Gastrocnemius medialis (tissue), 4 donors: ENCODE measurements around the gene TROAP. TPM values are rescaled to one million over a fixed set of nuclear protein-coding genes. Genes with fewer than 3 reads are reported as not detected.

Experiments
- ATAC-seq, 2 donors: fragments of 150-250 bp; one replicate each; pipeline ENCODE4 v1.9.1; 2016
- DNase-seq, 2 donors: peaks; one replicate each; pipeline ENCODE4 v3.0.0-alpha.2; 2019
- H3K27ac ChIP-seq, 4 donors: fragments of 200-600 bp; sonication (generic); 1 replicate in 1 of 4; 2 replicates in 3 of 4; pipeline ENCODE4 v1.5.1; 2016 to 2018; ENCODE audit warnings: mild to moderate bottlenecking in 2 of 4, moderate library complexity in 1 of 4
- H3K27me3 ChIP-seq, 3 donors: fragments of 200-600 bp; sonication (generic) in 2 of 3; 1 replicate in 1 of 3; 2 replicates in 2 of 3; pipeline versions ENCODE4 v1.5.1 to v1.6.0; 2016 to 2019; ENCODE audit warnings: mild to moderate bottlenecking in 1 of 3, moderate library complexity in 1 of 3
- H3K36me3 ChIP-seq, 2 donors: fragments of 200-600 bp; sonication (generic) in 1 of 2; one replicate each; pipeline ENCODE4 v1.5.1; 2017 to 2018
- H3K4me1 ChIP-seq, 2 donors: fragments of 200-600 bp; sonication (generic) in 1 of 2; one replicate each; pipeline ENCODE4 v1.5.1; 2016 to 2017; ENCODE audit warnings: mild to moderate bottlenecking in 2 of 2
- H3K4me3 ChIP-seq, 4 donors: fragments of 200-600 bp; sonication (generic) in 3 of 4; 1 replicate in 1 of 4; 2 replicates in 3 of 4; pipeline ENCODE4 v1.5.1; 2016 to 2019; ENCODE audit warnings: mild to moderate bottlenecking in 2 of 4
- H3K9me3 ChIP-seq, 3 donors: fragments of 200-600 bp; sonication (generic) in 2 of 3; 1 replicate in 1 of 3; 2 replicates in 2 of 3; pipeline ENCODE4 v1.5.1; 2016 to 2019
- POLR2A ChIP-seq, 2 donors: fragments of 450-650 bp; IDR thresholded peaks; one replicate each; pipeline ENCODE4 v1.6.1; 2017; ENCODE audit warnings: antibody characterized with exemption in 2 of 2, mild to moderate bottlenecking in 2 of 2, moderate library complexity in 2 of 2
- in situ Hi-C, 4 donors: fragments of 200-750 bp; cut with MboI; loops; one replicate each; pipeline versions ENCODE4 v1.15.0 to v1.8.0; 2017; ENCODE audit warnings: low sequenced_read_pairs in 4 of 4
- intact Hi-C: fragments of 100-400 bp; cut with DNase I; formaldehyde crosslinking; loops from one replicate; pipeline ENCODE4 v1.15.1; 2023; ENCODE audit warnings: low total_unique reads
- total RNA-seq, 4 donors: library from RNA; depleted of rRNA; stranded (reverse); fragments of >200 nt; gene quantifications; one replicate each; pipeline versions ENCODE4 v1.1.0 to v1.2.3, GENCODE V29; 2016
- TF ChIP-seq, protein P1 (sequence below), 5 experiments: fragments of 450-650 bp in 3 of 5; fragments of 200-600 bp in 2 of 5; sonication (generic) in 2 of 5; IDR thresholded peaks in 4 of 5; conservative IDR thresholded peaks in 1 of 5; 1 replicate in 4 of 5; 2 replicates in 1 of 5; pipeline ENCODE4 v1.5.1; 2016 to 2019; ENCODE audit warnings: antibody characterized with exemption in 5 of 5, mild to moderate bottlenecking in 3 of 5, moderate library complexity in 3 of 5

TROAP gene
- total RNA-seq, 4 donors from 2014 or later: 0.24 TPM; not detected in 3

DNA sequence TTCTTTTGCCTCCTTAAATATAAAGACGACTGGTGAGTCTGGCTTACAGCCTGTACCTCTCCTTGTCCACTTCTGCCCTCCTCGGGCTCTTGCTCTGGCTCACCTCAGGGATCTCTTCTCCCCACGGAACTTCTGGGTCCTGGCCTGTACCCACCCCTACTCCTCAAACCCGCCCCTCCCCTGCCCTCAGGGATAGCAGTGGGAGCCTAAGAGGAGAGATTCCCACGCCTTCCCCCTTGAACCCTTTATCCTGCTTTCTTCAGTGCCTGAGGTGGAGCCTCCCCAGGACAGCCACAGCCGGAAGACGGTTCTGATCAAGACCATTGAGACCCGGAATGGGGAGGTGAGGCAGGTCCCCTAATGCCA is 25.4 kb upstream of the TROAP start:
- peak in 1 of 2 donors; percentile 13 for ATAC-seq
- no peak overlapping the region for H3K27ac ChIP-seq
- peaks cover 0 to 11% of the 10 kb centered on the region in 2 donors for H3K4me1 ChIP-seq
- peak overlapping the region in 3 of 4 donors; percentile 13 to 52 (median 25) for H3K4me3 ChIP-seq
- in situ Hi-C loops (no loop called here), intact Hi-C loops (no loop called here)
- H3K27me3 ChIP-seq: peaks cover 46 to 50% (median 49%) of the 10 kb centered on the region in 3 donors
- no peak for DNase-seq
- no peaks in the 10 kb centered on the region for H3K9me3 ChIP-seq
- TF ChIP-seq, protein P1, sequence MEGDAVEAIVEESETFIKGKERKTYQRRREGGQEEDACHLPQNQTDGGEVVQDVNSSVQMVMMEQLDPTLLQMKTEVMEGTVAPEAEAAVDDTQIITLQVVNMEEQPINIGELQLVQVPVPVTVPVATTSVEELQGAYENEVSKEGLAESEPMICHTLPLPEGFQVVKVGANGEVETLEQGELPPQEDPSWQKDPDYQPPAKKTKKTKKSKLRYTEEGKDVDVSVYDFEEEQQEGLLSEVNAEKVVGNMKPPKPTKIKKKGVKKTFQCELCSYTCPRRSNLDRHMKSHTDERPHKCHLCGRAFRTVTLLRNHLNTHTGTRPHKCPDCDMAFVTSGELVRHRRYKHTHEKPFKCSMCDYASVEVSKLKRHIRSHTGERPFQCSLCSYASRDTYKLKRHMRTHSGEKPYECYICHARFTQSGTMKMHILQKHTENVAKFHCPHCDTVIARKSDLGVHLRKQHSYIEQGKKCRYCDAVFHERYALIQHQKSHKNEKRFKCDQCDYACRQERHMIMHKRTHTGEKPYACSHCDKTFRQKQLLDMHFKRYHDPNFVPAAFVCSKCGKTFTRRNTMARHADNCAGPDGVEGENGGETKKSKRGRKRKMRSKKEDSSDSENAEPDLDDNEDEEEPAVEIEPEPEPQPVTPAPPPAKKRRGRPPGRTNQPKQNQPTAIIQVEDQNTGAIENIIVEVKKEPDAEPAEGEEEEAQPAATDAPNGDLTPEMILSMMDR (IDR thresholded peaks at IDR 0.05 in 4 of 5, conservative IDR thresholded peaks at IDR 0.05 in 1 of 5): no peak
- no peaks in the 10 kb centered on the region for H3K36me3 ChIP-seq

DNA sequence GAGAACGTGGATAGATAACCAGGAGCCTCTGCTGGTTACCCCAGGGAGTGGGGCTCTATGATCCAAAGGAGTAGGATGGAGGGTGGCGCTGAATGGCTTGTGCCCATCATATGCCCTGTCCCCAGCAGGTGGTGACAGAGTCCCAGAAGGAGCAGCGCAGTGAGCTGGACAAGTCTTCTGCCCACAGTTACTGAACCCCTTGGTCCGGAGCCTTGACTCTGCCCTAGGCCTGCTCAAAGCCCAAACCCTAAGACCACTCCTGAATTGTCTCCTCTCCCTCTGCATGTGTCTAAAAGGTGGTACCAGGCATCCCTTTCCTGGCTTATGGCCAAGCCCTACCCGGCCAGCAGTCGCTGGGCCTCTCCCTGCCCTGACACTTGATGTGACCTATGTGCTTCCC is 24.9 kb upstream of the TROAP start:
- DNase-seq (no peak), ATAC-seq (no peak)
- Histone ChIP-seq H3K4me3 (no peak overlapping the region), H3K27me3 (peaks cover 46 to 50% (median 49%) of the 10 kb centered on the region in 3 donors), H3K27ac (no peak overlapping the region), H3K4me1 (peaks cover 0 to 11% of the 10 kb centered on the region in 2 donors), H3K9me3 (no peaks in the 10 kb centered on the region), H3K36me3 (no peaks in the 10 kb centered on the region)
- in situ Hi-C loops: no loop called here
- TF ChIP-seq, protein P1 (IDR thresholded peaks at IDR 0.05 in 4 of 5, conservative IDR thresholded peaks at IDR 0.05 in 1 of 5): no peak
- no peak for TF ChIP-seq POLR2A (IDR thresholded peaks at IDR 0.05)
- intact Hi-C loops: no loop called here

DNA sequence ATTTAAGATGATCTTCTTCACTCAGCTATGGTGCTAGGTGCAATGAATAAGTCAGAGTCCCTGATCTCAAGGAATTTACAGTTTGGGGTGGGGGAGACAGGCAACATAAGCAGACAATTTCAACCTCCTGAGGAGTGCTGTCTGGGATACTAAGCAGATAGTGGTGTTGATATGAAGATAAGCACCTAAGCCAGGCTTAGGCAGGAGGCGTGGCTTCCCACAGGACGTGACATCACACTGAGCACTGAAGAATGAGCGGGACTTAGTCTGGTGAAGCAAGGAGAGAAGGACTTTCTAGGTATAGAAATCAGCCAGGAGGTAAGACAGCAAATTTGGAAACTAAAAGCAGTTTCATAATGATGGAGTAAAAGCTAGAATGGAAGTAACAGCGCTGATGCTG is 21.3 kb upstream of the TROAP start:
- Histone ChIP-seq H3K36me3 (no peaks in the 10 kb centered on the region), H3K4me1 (peaks cover 0 to 9% of the 10 kb centered on the region in 2 donors), H3K27me3 (peaks cover 28 to 35% (median 31%) of the 10 kb centered on the region in 3 donors), H3K9me3 (no peaks in the 10 kb centered on the region), H3K4me3 (no peak overlapping the region), H3K27ac (no peak overlapping the region)
- intact Hi-C loops (no loop called here), in situ Hi-C loops (no loop called here)
- TF ChIP-seq, protein P1 (IDR thresholded peaks at IDR 0.05 in 4 of 5, conservative IDR thresholded peaks at IDR 0.05 in 1 of 5): no peak
- TF ChIP-seq POLR2A (IDR thresholded peaks at IDR 0.05): no peak
- ATAC-seq: no peak
- DNase-seq: no peak

DNA sequence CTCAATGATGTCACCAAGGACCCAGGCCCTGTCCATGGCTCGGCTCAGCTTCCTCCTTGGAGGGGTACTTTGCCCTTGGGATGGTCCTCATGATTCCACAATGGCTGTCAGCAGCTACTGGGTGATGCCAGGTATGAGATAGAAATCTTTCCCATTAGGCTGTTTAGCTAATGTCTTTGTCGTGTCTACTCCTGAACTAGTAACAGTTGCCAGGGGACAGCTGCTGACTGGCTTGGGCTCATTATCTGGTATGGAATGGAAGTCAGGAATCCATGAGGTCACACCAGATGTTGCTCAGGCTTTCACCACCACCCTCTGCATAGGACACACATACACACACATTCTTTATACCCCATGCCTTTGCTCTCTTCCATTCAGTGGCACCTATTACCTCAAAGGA is 18.9 kb upstream of the TROAP start:
- in situ Hi-C loops: no loop called here
- TF ChIP-seq POLR2A (IDR thresholded peaks at IDR 0.05): no peak
- TF ChIP-seq, protein P1 (IDR thresholded peaks at IDR 0.05 in 4 of 5, conservative IDR thresholded peaks at IDR 0.05 in 1 of 5): no peak
- no peaks in the 10 kb centered on the region for H3K36me3 ChIP-seq
- no peak overlapping the region for H3K27ac ChIP-seq
- DNase-seq (no peak), ATAC-seq (no peak)
- H3K27me3 ChIP-seq: peaks cover 4 to 11% (median 9%) of the 10 kb centered on the region in 3 donors
- H3K4me1 ChIP-seq: no peaks in the 10 kb centered on the region
- no peaks in the 10 kb centered on the region for H3K9me3 ChIP-seq
- H3K4me3 ChIP-seq: no peak overlapping the region
- intact Hi-C loops: no loop called here
